HG02610 (cell line): Measurements from ENCODE around the gene SLC38A10.

Experiments
- ATAC-seq: cut with Tn5 transposase; IDR thresholded peaks from one replicate; pipeline ENCODE4 v1.9.1; 2021; ENCODE audit warnings: mild to moderate bottlenecking, moderate library complexity; ENCODE audit not compliant: unreplicated experiment

SLC38A10 gene

GRCh38 chr17:81331527-81332043 lies 36.5 kb upstream of the SLC38A10 start:
- ATAC-seq = no peak

- ATAC-seq = no peak
These were observed 35.8 kb upstream of the SLC38A10 start for GRCh38 chr17:81330884-81331245.

- no peak for ATAC-seq
These were observed 35.1 kb upstream of the SLC38A10 start for GRCh38 chr17:81329927-81330883.

DNA sequence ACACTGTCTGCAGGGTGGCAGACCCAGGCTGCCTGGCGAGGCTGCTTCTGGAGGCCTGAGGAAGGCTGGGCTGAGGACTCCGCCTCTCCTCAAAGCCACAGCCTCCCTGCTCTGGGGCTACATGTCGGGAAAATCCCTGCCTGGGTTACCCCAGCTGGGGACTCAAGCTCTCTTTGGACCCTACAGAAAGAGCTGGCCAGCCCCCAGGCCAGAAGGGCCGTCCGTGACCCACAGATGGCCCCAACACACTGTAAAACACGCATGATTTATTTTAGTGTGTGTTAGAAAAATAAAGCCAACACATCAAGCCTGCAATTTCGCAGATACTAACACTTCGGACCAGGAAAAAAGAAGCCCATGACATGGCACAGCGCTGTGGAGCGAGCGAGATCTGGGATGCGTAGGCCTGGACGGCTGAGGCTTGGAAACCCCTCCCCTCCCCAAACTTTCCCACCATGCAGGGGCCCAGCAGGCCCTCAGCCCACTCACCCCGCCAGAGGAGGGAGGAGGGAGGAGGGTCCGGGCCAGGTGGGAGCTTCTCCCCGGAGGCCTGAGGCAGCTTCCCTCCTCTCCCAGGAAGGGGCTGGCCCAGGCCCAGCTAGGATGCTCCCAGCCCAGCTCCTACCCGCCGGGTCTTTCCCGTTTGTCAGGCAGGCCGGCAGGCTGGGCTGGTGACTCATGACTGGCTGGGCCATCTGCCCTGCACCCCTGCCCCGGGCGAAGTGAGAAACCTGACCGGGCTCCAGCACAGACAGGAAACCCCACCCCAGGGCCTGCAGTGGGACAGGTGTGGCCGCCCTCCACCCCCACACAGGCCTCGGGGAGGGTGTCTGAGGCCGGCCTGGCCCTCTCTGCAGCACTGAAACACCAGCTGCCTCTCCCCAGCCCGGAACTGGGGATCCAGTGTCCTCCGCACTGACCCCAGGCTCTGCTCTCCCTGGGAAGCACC lies 34.1 kb upstream of the SLC38A10 start:
- no peak for ATAC-seq

- ATAC-seq = no peak
These were observed 33.4 kb upstream of the SLC38A10 start for GRCh38 chr17:81328489-81328888.

- ATAC-seq = no peak
These were observed 30.7 kb upstream of the SLC38A10 start for GRCh38 chr17:81325714-81326358.

- ATAC-seq = no peak
These were observed 30.0 kb upstream of the SLC38A10 start for GRCh38 chr17:81324851-81325713.

- no peak for ATAC-seq
These were observed 29.2 kb upstream of the SLC38A10 start for GRCh38 chr17:81324177-81324850.

- no peak for ATAC-seq
These were observed 28.3 kb upstream of the SLC38A10 start for GRCh38 chr17:81323411-81323868.

DNA sequence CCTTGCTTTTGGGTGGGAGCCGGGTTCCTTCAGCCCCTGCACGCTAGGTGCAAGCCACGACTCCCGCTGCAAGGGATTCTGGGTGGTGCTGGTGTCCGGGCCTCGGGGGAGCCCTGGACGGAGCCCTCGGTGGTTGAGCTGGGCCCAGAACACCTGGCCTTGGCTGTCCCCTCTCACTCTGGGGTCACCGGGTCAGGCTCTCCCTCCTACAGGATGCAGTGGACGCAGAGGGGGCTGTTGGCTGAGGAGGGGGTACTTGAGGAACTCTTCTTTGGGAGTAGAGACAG lies 27.9 kb upstream of the SLC38A10 start:
- no peak for ATAC-seq

- no peak for ATAC-seq
These were observed 27.4 kb upstream of the SLC38A10 start for GRCh38 chr17:81322271-81323082.

- ATAC-seq = no peak
These were observed 23.0 kb upstream of the SLC38A10 start for GRCh38 chr17:81317961-81318605.

DNA sequence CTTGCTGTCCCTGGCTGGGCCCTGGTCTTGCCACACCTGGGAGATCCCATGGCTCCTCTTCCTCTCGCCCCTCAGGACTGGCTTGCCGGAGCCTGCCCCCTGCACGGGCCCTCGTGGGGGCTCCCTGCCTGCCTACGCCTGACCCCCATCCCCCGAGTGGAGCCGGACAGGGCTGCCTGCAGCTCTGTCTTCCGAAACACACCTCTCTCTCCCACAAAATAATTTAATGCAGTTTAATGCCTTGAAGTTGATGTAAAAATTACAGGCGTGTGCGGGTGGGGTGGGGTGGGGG lies 22.4 kb upstream of the SLC38A10 start:
- ATAC-seq = no peak

- ATAC-seq = no peak
These were observed 20.8 kb upstream of the SLC38A10 start for GRCh38 chr17:81315885-81316391.

DNA sequence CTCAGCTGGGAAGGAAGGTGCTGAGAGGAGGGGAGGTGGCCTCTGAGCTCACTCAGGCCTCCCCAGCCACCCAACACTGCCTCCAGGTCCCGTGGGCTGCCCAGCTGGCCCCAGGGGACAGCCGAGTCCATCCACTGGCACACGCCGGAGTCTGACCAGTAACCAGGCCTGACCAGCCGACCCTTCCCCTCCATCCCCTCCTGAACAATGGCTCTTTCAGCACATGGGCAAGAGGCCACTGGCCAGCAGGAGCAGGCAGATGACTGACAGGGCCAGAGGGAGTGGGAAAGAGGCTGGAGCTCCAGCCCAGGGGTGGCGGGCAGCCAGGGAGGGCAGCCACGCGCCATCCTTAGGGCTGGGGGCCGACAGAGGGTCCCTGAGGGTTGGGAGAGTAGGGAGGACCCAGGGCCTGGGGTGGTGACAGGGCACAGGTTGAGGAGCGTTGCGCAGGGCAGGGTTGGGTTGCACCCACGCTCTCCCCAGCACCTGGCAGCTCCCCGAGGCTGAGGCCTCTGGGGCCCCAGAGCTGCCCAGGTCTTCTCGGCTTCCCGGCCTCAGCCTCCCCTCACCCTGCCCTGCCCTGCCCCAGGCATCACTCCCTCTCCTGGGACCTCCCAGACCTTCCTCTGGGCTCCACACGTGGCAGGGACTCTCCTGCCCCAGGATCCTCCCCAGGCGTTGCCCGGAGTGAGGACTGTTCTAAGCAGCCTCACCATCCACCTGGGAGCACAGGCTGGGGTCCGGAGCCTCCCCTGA lies 20.2 kb upstream of the SLC38A10 start:
- ATAC-seq = no peak

GRCh38 chr17:81314398-81315081 lies 19.4 kb upstream of the SLC38A10 start:
- no peak for ATAC-seq
